Ascending aorta (tissue), 2 donors: ENCODE measurements around the gene IFI16. TPM values are rescaled to one million over a fixed set of nuclear protein-coding genes. Genes with fewer than 3 reads are reported as not detected.

ENCODE experiments used
- DNase-seq, 2 donors: peaks; one replicate each; pipeline ENCODE4 v3.0.0-alpha.2; 2019; ENCODE audit warnings: low spot score in 2 of 2
- H3K27ac ChIP-seq, 2 donors: fragments of 200-600 bp; sonication (generic); one replicate each; pipeline ENCODE4 v1.5.1; 2016 to 2017; ENCODE audit warnings: mild to moderate bottlenecking in 1 of 2
- H3K27me3 ChIP-seq: fragments of 200-600 bp; sonication (generic); one replicate; pipeline ENCODE4 v1.5.1; 2017
- H3K36me3 ChIP-seq, 2 donors: fragments of 200-600 bp; sonication (generic); one replicate each; pipeline ENCODE4 v1.5.1; 2016
- H3K4me1 ChIP-seq, 2 donors: fragments of 200-600 bp; sonication (generic); one replicate each; pipeline ENCODE4 v1.5.1; 2016 to 2017; ENCODE audit warnings: mild to moderate bottlenecking in 1 of 2
- H3K4me3 ChIP-seq, 2 donors: fragments of 200-600 bp; sonication (generic); one replicate each; pipeline ENCODE4 v1.5.1; 2016 to 2017; ENCODE audit warnings: mild to moderate bottlenecking in 1 of 2
- H3K9me3 ChIP-seq, 2 donors: fragments of 200-600 bp; sonication (generic); one replicate each; pipeline ENCODE4 v1.5.1; 2016
- CTCF ChIP-seq, 3 experiments: fragments of 200-600 bp in 2 of 3; fragments of 450-650 bp in 1 of 3; sonication (generic) in 2 of 3; IDR thresholded peaks; one replicate each; pipeline ENCODE4 v1.5.1; 2016 to 2019; ENCODE audit warnings: antibody characterized with exemption in 3 of 3, mild to moderate bottlenecking in 1 of 3, moderate library complexity in 1 of 3
- intact Hi-C: fragments of 100-400 bp; cut with DNase I; formaldehyde crosslinking; loops from one replicate; pipeline ENCODE4 v1.15.1; 2023
- total RNA-seq: library from RNA; depleted of rRNA; stranded (reverse); fragments of >200 nt; gene quantifications from one replicate; pipeline ENCODE4 v1.1.0, GENCODE V29; 2016

IFI16 gene
- total RNA-seq, 1 donor from 2014 or later: 61.2 TPM

- DNase-seq: no peak
- TF ChIP-seq CTCF (IDR thresholded peaks at IDR 0.05): no peak
Observed at GRCh38 chr1:159051436-159051835, 41.7 kb downstream of the IFI16 start.

GRCh38 chr1:159054427-159054826 is 44.7 kb downstream of the IFI16 start:
- no peak overlapping the region for H3K4me3 ChIP-seq
- H3K27me3 ChIP-seq: no peaks in the 10 kb centered on the region
- intact Hi-C loops: no loop called here
- H3K4me1 ChIP-seq: no peaks in the 10 kb centered on the region
- no peaks in the 10 kb centered on the region for H3K9me3 ChIP-seq
- no peak for TF ChIP-seq CTCF (IDR thresholded peaks at IDR 0.05)
- H3K36me3 ChIP-seq: peaks cover 26 to 65% of the 10 kb centered on the region in 2 donors
- no peak overlapping the region for H3K27ac ChIP-seq
- no peak for DNase-seq

More at GRCh38 chr1:159051436-159051835, 41.7 kb downstream of the IFI16 start:
- no peaks in the 10 kb centered on the region for H3K27me3 ChIP-seq
- H3K9me3 ChIP-seq: no peaks in the 10 kb centered on the region
- peaks cover 26 to 71% of the 10 kb centered on the region in 2 donors for H3K36me3 ChIP-seq
- H3K27ac ChIP-seq: no peak overlapping the region
- H3K4me3 ChIP-seq: no peak overlapping the region
- H3K4me1 ChIP-seq: no peaks in the 10 kb centered on the region
- intact Hi-C loops: no loop called here

- no peak for DNase-seq
- H3K36me3 ChIP-seq: peaks cover 26 to 60% of the 10 kb centered on the region in 2 donors
- no peaks in the 10 kb centered on the region for H3K27me3 ChIP-seq
- no peak overlapping the region for H3K4me3 ChIP-seq
- no peak for TF ChIP-seq CTCF (IDR thresholded peaks at IDR 0.05)
- intact Hi-C loops: no loop called here
- no peak overlapping the region for H3K27ac ChIP-seq
- no peaks in the 10 kb centered on the region for H3K4me1 ChIP-seq
- no peaks in the 10 kb centered on the region for H3K9me3 ChIP-seq
Observed at GRCh38 chr1:159055181-159055641, 45.5 kb downstream of the IFI16 start.

- Histone ChIP-seq H3K27me3 (no peaks in the 10 kb centered on the region), H3K9me3 (no peaks in the 10 kb centered on the region), H3K27ac (no peak overlapping the region), H3K4me1 (no peaks in the 10 kb centered on the region), H3K4me3 (no peak overlapping the region), H3K36me3 (peaks cover 20 to 51% of the 10 kb centered on the region in 2 donors)
- intact Hi-C loops: no loop called here
- TF ChIP-seq CTCF (IDR thresholded peaks at IDR 0.05): no peak
- DNase-seq: no peak
Observed at GRCh38 chr1:159056069-159056698, 46.5 kb downstream of the IFI16 start.

- no peak for TF ChIP-seq CTCF (IDR thresholded peaks at IDR 0.05)
- DNase-seq: no peak
- Histone ChIP-seq H3K36me3 (peaks cover 13 to 25% of the 10 kb centered on the region in 2 donors), H3K9me3 (no peaks in the 10 kb centered on the region), H3K27me3 (no peaks in the 10 kb centered on the region), H3K27ac (no peak overlapping the region), H3K4me1 (no peaks in the 10 kb centered on the region), H3K4me3 (no peak overlapping the region)
- intact Hi-C loops: no loop called here
Observed at GRCh38 chr1:159058751-159059150, 49.0 kb downstream of the IFI16 start.
